Measurements from ENCODE around the gene CDKAL1.

Gene CDKAL1

DNA sequence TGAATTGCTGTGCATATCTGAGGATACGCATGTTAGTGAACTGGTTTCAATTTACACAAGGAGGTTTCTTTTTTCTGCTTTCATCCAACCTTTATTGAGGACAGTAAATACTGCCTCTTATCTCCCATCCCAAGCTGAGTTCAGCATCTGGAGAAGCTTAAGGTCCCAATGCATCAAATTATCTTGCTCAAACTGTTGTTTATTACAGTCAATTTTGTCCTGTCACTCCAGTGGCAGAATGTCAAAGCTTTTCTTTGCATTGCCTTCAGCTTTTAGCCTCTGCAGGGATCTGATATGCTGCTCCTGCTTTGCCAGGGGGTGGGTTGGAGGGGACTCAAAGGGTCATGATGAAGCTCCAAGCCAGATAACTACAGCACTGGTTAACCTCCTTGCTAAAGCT is 623.9 kb downstream of the CDKAL1 start:
- DNase-seq, result no peak

DNA sequence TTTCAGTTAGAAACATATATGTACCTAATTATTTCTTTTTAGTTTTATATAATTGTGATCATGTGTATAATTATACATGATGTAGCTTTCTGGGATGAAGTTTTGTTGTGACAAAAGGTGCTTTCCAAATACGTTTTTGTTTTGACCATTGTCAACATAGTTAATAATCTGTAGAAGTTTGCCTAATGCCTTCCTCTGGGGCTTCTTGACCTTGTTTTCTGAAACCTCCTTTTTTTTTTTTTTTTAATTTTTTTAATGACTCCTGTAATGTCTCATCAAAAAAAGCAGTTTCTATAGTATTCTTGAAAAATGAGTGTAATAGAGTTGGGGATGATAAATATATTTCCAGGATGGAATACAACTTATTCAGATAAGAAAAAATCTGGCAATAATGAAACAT is 624.6 kb downstream of the CDKAL1 start:
- DNase-seq, result no peak

DNA sequence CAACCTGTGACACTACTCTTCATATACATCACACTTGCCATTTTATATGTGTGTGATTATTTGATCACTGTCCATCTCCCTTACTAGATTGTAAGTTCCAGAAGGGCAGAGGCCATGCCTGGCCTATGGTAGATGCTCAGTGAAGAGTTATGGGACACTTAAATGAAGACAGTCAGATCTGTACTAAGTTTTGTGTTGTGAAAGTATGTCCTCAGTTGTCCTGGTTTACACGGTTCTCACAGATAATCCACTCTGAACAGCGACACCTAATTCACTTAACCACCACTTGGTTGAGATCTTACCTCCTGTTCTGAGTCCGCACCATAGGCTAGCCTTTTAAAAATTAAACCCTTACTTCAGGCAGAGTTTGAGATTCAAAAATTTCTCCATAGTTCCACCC is 625.2 kb downstream of the CDKAL1 start:
- no peak for DNase-seq

DNA sequence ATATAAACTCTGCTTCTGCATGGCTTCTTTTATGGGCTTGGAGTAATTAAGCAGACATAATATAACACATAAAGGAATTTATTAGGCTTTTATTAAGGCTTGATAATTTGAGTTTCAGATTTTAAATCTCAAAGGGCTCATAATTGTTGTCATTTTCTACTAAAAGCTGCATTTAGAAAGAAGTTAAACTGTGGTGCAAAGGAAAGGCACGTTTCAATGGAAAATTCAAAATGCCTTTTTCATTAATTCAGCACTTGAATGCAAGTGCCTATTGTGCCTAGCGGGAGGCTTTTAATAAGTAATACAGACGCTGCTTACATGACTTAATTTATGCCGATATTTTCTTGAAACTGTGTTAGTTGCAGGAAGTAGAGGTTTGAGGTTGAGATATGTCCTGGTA is 627.5 kb downstream of the CDKAL1 start:
- no peak for DNase-seq

DNA sequence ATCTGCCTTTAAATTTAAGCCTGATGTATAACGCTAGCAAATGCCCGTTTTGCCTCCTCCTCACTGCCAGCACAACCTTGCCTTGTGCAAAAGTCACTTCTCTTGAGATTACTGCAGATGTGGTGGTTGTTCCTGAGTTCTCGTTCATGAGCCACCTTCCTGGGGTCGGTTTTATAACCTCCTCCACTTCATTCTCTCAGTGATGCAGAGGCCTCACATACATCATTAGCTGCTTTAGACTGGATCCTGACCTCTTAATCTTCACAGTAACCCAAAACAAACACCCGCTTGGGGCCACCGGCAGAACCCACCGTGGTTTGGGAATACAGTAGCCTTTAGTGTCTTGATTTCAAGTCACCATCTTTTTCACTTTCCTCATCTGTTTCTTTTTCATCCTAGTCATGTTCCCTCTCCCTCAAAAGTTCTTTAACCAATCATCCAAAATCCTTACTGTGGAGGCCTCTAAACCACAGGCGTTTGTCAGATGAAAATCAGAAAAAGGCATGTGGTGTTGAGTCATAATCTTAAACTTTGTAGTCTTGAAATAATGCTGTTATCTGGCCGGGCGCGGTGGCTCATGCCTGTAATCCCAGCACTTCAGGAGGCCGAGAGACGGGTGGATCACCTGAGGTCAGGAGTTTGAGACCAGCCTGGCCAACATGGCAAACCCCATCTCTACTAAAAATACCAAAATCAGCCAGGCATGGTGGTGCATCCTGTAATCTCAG is 629.0 kb downstream of the CDKAL1 start:
- DNase-seq, result no peak

DNA sequence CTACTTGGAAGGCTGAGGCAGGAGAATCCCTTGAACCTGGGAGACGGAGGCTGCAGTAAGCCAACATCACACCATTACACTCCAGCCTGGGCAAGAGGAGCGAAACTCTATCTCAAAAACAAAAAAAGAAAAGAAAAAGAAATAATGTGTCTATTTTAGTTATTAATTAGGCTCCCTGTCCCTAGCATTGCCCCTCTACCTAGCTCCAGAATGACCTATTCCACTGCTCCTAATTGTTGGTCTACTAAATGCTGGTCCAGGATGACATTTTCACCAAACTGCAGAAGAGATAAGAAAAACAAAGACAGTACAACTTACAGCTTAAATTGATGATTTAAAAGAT is 629.6 kb downstream of the CDKAL1 start:
- no peak for DNase-seq

DNA sequence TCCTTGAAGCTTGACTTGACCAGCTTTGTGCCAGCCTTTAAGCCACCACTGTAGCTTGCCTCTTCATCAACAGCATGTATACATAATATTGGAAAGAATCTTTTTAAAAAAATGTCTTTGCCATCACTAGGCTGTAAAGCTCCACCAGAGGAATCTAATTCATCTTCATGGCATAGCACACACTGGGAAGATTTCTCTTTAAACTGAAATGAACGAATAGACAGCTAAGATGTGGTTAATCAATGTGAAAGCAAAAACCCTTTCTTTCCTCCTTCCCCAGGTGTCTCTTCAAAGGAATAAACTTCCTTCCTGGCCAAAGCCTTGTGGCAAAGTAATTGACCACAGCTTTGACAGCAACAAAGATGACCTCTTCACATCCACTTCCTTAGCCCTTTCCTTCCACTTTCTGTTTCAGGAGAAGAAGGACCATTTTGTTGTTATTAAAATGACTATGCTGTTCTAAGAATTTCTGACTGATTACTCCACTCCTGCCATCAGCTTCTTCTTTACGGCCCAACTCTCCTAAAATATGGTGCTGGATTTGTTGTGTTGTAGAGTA is 630.6 kb downstream of the CDKAL1 start:
- DNase-seq, result no peak

DNA sequence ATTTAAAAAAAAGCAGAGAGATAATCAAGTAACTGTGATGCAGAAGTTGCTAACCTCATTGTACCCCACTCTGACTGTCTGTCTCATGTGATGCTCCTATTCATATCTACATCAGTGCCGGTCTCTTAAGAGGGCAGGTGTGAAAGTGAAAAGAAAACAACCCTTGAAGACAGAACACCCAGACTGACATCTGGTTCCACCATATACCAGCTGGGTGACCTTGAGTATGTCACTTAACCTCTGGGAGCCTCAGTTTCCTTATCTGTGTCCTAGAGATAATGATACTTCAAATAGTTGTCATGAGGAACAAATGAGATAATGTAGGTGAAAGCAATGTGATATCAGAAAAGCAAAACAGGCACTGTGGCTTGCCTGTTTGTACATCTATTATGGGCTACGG is 632.5 kb downstream of the CDKAL1 start:
- DNase-seq, result no peak

DNA sequence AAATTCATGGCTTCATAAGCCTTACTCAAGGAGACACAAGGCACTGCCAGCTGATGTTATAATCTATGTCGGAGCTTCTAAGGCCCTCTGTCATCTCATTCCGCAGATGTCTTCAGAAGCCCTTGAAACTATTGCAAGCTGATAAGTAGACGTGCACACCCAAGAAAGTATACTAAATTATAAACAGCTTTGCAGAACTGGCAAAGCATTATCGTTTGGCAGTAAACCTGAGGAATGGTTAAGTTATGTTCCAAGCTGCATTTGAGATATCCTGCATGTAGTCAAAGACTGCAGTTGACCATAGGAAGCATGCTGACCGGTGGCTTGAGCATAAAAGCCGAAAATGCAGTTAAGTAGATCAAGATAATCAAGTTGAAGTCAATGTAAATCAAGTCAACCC is 633.5 kb downstream of the CDKAL1 start:
- no peak for DNase-seq

DNA sequence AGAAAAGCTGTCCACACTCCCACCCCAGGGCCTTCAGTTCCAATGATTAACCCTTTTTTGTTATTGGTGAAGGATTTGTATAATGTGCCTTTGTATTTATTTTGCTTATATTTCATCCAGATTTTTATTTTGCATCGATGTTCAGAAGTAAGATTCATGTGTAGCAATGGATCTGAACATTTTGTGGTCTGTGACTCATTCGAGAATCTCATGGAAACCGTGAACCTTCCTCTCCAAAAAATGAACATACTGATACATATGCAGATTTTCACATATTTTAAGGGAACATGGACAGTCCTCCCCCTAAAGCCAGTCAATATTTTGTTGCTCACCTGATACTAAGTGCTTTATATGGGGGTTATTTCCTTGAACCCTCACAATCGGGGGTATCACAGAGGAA is 637.5 kb downstream of the CDKAL1 start:
- DNase-seq, result no peak

DNA sequence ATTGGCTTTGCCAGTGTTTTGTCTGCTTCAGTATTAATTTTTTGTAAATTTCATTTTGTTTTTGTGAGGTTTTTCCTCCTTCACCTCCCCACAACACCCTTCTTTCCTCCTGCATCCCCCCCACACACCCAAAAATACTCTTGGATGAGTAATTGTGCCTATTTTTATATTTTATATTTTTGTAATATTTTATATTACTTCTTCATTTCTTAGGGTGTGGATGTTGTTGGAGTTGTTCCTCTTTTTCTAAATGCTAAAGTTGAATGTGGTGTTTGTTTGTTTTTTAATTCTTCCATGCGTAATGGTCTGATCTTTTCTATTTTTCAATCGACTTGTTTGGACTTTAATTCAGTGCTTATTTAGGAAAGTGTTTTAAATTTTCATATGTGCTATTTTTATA is 638.8 kb downstream of the CDKAL1 start:
- DNase-seq, result no peak

DNA sequence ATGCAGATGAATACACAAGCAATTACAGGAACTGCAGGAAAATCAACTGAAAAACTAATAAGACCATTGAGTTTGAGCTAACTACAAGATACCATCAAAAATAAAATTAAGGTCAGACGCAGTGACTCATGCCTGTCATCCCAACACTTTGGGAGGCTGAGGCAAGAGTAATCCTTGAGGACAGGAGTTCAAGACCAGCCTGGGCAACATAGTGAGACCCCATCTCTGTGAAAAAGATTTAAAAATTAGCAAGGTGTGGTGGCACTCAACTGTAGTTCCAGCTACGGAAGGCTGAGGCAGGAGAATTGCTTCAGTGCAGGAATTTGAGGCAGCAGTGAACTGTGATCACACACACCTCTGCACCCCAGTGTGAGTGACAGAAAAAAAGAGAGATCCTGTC is 639.4 kb downstream of the CDKAL1 start:
- DNase-seq, result no peak

DNA sequence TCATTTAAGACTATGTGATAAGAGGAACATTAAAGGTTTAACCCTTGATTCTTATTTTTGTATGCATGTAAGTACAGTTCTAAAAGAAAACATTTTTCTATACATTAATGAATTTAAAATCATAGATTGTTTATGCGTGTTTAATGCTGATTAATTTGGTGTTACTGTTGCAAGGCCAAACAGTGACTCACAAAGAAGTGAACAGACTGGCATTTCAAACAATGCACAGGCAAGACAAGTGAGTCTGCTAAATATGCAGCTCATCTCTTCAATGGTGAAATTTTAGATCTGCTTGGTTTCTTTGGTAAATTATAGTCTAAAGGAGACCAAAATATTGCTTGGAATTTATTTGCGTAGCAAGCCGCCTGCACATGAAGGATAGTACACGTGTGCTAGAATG is 641.9 kb downstream of the CDKAL1 start:
- DNase-seq, result no peak

DNA sequence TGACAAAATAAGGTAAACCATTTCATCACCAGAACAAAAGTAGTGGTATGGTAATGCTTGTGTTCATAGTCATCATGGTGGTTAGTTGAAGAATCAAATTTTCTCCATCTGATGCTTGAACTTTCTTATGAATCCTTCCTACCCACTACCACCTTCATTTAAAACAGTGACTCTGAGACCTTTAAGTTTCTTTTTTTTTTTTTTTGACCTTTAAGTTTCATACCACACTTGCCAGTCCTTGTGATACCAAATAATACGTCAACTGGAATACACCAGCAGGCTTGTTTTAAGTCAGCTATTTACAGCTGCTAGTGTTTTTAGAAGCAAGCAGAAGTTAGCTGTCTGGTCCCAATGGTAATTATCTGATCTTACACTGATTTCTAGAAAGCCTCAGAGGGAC is 645.9 kb downstream of the CDKAL1 start:
- DNase-seq, result no peak

DNA sequence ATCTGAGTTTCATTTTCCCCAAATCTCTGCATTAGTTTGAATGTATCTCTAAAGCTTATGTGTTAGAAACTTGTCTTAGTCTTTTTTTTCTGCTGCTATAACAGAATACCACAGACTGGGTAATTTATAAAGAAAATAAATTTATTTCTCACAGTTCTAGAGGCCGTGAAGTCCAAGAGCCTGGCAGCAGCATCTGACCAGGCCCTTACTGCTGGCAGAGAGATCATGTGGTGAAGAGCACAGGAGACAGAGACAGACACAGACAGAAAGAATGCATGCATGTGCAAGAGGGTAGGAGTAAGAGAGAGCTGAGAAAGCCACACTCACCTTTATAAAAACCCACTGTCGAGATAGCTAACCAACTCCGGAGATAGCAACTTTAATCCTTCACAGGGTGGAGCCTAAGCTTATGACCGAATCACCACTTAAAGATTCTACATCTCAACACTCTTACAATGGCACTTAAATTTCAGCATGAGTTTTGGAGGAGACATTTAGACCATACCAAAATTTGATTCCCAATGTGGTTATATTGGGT is 646.6 kb downstream of the CDKAL1 start:
- DNase-seq, result no peak

DNA sequence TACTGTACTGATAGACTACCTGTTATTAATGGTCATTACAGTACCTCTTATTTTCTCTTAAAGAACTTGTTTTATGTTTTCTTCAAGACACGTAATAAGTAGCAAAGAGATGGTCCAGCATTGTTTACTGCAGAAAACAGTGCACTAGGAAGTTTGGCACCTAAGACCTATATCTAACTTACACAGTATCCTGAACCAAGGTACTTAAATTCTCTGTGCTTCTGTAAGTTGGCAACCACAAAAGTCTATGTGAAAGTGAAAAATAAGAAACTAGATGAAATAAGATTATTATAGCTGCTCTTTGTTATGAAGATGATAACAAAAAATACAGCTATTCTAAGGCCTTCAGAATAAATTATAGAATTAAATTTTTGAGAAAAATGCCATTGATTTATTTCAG is 647.6 kb downstream of the CDKAL1 start:
- no peak for DNase-seq

DNA sequence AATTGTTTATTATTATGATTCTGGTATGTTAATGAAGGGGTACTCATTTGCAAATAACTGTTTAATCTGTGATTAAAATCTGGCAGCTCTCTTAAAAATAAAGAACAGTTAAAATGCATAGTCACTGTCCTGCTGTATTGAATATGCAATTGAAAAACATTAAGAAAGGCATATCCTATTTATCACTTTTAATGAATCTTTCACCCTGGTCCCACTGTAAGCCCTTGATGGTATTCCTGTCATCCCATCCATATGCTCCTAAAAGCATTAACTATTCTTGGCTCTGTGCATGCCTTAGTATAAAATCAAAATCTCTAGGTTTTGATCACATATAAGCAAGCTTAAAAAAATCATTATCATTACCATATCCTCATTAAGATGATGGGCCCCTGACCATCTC is 648.3 kb downstream of the CDKAL1 start:
- no peak for DNase-seq

DNA sequence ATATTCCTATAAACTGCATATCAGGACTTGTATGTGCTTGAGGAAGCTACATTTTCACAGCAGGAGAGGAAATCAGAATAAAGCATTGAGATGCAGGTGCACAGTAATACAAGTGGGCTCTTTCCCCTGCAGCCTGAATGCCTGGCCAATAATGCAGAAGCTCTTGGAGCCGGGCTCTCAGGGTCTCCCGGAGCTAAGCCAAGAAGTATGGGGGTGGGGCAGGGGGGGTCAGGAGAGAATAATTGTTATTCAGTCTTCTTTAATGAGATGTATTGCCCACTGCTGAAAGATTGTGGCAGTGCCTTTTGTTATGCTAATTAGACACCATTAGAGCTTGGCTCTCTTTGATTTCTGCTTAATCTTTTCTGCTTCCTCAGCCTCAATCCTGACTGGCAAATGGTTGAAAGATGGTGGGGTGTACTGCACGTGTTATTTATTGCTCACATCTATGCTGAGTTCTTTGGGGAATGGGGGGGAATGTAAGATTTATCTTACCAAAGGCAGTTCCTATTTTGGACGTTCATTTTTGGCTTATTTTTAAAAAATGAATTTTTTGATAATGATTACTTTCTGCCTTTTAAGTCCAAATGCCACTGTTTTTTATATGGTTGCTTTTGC is 651.7 kb downstream of the CDKAL1 start:
- DNase-seq, result no peak

DNA sequence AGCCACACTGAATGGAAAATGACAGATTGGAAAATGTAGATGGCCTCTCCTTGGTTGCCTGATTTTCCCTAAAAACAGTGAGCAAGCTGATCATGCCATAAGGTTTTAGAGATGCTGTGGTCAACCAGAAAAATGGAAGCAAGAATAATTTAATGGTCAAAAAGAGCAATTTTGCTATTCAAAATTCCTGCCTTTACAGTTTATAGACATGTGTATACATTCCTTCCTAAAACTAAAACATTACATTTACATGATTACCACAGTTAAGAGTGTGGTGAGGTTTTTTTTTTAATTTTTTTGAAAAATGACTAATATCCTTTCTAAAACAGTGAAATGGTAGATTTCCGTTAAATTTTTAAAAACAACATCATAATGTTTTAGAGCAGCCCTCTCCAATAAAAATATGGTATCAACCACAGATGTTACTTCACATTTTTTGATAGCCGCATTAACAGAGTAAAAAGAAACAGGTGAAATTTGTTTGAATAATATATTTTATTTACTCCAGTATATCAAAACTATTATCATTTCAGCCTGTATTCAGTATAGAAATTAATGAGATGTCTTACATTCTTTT is 652.3 kb downstream of the CDKAL1 start:
- DNase-seq, result no peak

DNA sequence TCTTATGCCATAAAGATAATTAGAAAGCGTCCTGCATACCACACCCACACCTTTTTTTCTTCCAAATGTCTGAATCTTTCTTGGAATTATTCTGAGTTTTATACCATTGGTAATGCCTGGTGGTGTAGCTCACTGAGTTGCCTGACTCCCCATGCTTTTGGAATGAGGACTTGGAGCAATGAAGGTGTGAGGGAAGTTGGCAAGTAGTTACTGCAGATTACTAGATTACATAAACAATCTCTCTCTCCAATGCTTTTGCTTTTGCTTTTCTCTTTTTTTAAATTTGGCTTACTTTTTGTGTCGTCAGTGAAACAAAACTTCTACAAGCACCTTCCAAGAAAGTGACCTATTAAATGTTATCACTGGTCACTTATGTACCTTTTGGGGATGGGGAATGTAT is 653.2 kb downstream of the CDKAL1 start:
- DNase-seq, result no peak

DNA sequence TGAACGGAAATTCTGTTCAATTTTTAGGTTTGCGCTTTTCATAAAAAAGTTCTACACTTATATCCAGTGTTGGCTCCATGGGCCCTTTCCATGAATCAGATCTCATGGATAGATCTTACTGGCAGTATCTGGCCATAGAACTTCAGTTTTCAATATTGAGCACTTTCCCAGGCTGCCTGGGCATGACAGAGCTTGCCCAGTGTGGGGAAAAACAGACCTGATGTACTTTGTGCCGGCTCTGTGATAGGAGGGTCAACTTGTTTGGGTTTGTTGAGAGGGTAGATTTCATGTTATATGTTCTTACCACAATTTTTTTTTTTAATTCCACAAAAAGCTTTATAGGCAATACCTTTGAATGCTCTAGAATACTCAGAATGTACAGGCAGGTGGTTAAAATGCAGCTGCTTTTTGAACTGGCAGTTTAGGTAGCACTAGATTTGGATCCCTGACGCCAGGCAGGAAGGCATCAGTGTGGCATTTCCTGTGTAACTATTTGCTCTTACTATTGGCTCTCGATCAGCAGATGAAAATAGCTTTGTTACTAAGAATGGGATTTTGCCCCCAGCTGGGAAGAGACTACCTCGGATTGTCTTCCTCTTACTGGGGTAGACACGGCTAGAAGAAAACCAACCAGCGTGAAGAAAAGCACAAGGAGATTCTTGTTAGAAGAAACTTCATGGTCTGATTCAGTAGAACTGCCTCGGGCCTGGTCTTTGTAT is 654.4 kb downstream of the CDKAL1 start:
- no peak for DNase-seq

DNA sequence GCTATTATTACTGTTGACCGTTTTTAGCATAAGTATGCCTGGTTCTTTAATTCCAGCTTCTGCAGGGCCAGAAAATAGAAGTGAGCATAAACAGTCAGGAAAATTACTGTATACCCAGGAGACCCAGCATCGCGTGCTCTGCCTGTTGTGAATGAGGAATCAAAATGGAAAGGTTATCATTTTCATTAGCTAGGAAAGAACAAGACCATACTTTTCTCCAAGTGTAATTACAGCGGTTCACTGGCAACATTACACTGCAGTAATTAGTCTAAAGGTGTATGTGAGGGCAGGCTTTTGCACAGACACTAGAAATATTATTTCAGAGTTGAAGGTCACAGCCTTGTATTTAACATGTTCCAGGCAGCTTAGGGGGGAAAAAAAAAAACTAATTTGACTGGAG is 655.5 kb downstream of the CDKAL1 start:
- DNase-seq, result no peak

DNA sequence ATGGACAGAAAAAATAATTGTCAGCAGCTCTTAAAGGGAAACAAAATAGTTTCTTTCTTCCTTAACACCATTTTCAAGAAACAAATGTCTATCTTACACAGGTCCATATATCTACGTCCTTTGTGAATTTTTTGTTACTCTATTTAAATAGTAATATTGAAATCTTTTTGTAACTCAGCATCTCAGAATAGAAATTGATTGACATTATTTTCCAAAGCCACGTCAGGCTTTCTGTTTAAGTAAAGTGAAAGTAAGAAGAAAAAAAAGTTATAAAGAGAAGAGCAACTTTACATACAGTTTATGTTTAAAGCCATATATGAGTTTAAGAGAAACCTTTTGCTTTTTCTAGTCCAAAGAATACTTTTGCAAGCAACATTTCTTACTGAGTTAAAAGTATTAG is 656.4 kb downstream of the CDKAL1 start:
- DNase-seq, result no peak
